CD4-positive, CD25-positive, alpha-beta regulatory T cell (primary cell): ENCODE results near the gene LRRC55. TPM values are rescaled to one million over a fixed set of nuclear protein-coding genes. Genes with fewer than 3 reads are reported as not detected.

Experiments
- ATAC-seq, 2 donors: fragments of 150-1000 bp; cut with Tn5 transposase; one replicate each; pipeline ENCODE4 v1.10.0; 2021; ENCODE audit warnings: low read depth in 2 of 2, moderate number of reproducible peaks in 2 of 2, moderate library complexity in 1 of 2
- DNase-seq, 3 donors: peaks; one replicate each; pipeline versions ENCODE4 v3.0.0 to v3.0.0-alpha.2; 2012 to 2022; ENCODE audit warnings: mixed read lengths in 1 of 3
- H3K27ac ChIP-seq: one replicate; pipeline ENCODE4 v1.7.0; 2013; ENCODE audit warnings: mild to moderate bottlenecking, low read length; ENCODE audit not compliant: insufficient read depth, poor library complexity, severe bottlenecking
- H3K27me3 ChIP-seq: one replicate; pipeline ENCODE4 v1.7.0; 2013; ENCODE audit warnings: low read length; ENCODE audit not compliant: control insufficient read depth, insufficient read depth
- H3K36me3 ChIP-seq: one replicate; pipeline ENCODE4 v1.7.0; 2013; ENCODE audit warnings: mild to moderate bottlenecking, low read length, moderate library complexity; ENCODE audit not compliant: control insufficient read depth, insufficient read depth
- H3K4me1 ChIP-seq: 2 replicates; pipeline ENCODE4 v1.7.0; 2013; ENCODE audit warnings: mild to moderate bottlenecking, low read length; ENCODE audit not compliant: insufficient read depth, control insufficient read depth, poor library complexity, severe bottlenecking
- H3K4me3 ChIP-seq: one replicate; pipeline ENCODE4 v1.7.0; 2013; ENCODE audit warnings: low read depth, mild to moderate bottlenecking, low read length, moderate library complexity
- H3K9me3 ChIP-seq, 2 experiments: 1 replicate in 1 of 2; 2 replicates in 1 of 2; pipeline ENCODE4 v1.7.0; 2013; ENCODE audit warnings: low read length in 2 of 2, mild to moderate bottlenecking in 1 of 2, moderate library complexity in 1 of 2; ENCODE audit not compliant: control insufficient read depth in 2 of 2
- H3K27ac Mint-ChIP-seq, 3 donors: one replicate each; pipeline ENCODE4 v1.8.0; 2020 to 2022; ENCODE audit warnings: mild to moderate bottlenecking in 3 of 3, mixed read lengths in 3 of 3, moderate library complexity in 2 of 3
- H3K27me3 Mint-ChIP-seq: one replicate; pipeline ENCODE4 v1.8.0; 2022; ENCODE audit warnings: mild to moderate bottlenecking, mixed read lengths
- H3K36me3 Mint-ChIP-seq: one replicate; pipeline ENCODE4 v1.8.0; 2020; ENCODE audit warnings: mixed read lengths
- H3K4me1 Mint-ChIP-seq, 4 donors: one replicate each; pipeline ENCODE4 v1.8.0; 2020 to 2022; ENCODE audit warnings: mixed read lengths in 4 of 4, mild to moderate bottlenecking in 1 of 4
- H3K4me3 Mint-ChIP-seq, 4 donors: one replicate each; pipeline ENCODE4 v1.8.0; 2020 to 2022; ENCODE audit warnings: mild to moderate bottlenecking in 4 of 4, mixed read lengths in 4 of 4, moderate library complexity in 3 of 4
- H3K9me3 Mint-ChIP-seq, 7 donors: one replicate each; pipeline ENCODE4 v1.8.0; 2020 to 2022; ENCODE audit warnings: mixed read lengths in 7 of 7, mild to moderate bottlenecking in 3 of 7, moderate library complexity in 2 of 7
- polyA plus RNA-seq, 4 donors: library from polyadenylated mRNA; unstranded; fragments of 300-500 nt; fragmentation: Illumina TruSeq; gene quantifications; one replicate each; pipeline ENCODE4 v1.2.3, GENCODE V29; 2021
- total RNA-seq: library from RNA; stranded (reverse); gene quantifications from one replicate; pipeline ENCODE4 v1.2.3, GENCODE V29; 2022

LRRC55 gene
- total and polyA plus RNA-seq, 5 donors from 2014 or later: not detected

GRCh38 chr11:57240757-57241156 lies 59.0 kb downstream of the LRRC55 start:
- H3K27me3 ChIP-seq: peaks cover 2% of the 10 kb centered on the region
- no peaks in the 10 kb centered on the region for H3K4me1 ChIP-seq
- Mint-ChIP-seq H3K27ac (no peak overlapping the region), H3K36me3 (no peaks in the 10 kb centered on the region), H3K27me3 (peaks cover 23% of the 10 kb centered on the region), H3K4me1 (peaks cover 0 to 8% (median 0%) of the 10 kb centered on the region in 4 donors), H3K9me3 (peaks cover 0 to 1% (median 0%) of the 10 kb centered on the region in 7 donors), H3K4me3 (no peak overlapping the region)
- no peak overlapping the region for H3K27ac ChIP-seq
- DNase-seq (no peak), ATAC-seq (no peak)
- H3K36me3 ChIP-seq: no peaks in the 10 kb centered on the region
- no peaks in the 10 kb centered on the region for H3K9me3 ChIP-seq
- H3K4me3 ChIP-seq: no peak overlapping the region

Other genes with a start within 250 kb of the LRRC55 start
- gene OR5AK2, start 193.0 kb upstream of the LRRC55 start, total RNA-seq: not detected
- gene OR5AK2, start 193.0 kb upstream of the LRRC55 start, polyA plus RNA-seq: not detected
- gene APLNR, start 55.3 kb downstream of the LRRC55 start, total RNA-seq: not detected
- not detected for gene APLNR, start 55.3 kb downstream of the LRRC55 start, polyA plus RNA-seq
- gene TNKS1BP1, start 143.0 kb downstream of the LRRC55 start, total RNA-seq: 16.3 TPM
- gene TNKS1BP1, start 143.0 kb downstream of the LRRC55 start, polyA plus RNA-seq: 1 to 10 TPM; 1.5 to 4.5 (median 2.0) TPM
- gene SSRP1, start 153.9 kb downstream of the LRRC55 start, total RNA-seq: 54.6 TPM
- gene SSRP1, start 153.9 kb downstream of the LRRC55 start, polyA plus RNA-seq: 10 to 100 TPM; 20.5 to 29.5 (median 27.2) TPM
- not detected for gene P2RX3, start 156.4 kb downstream of the LRRC55 start, total RNA-seq
- gene P2RX3, start 156.4 kb downstream of the LRRC55 start, polyA plus RNA-seq: not detected
- gene PRG3, start 199.2 kb downstream of the LRRC55 start, total RNA-seq: not detected
- not detected for gene PRG3, start 199.2 kb downstream of the LRRC55 start, polyA plus RNA-seq
- not detected for gene PRG2, start 208.7 kb downstream of the LRRC55 start, total RNA-seq
- under 1 TPM in 1 of 4 donors, not detected in 3; 0.13 TPM for gene PRG2, start 208.7 kb downstream of the LRRC55 start, polyA plus RNA-seq
- 19.1 TPM for gene SLC43A3, start 245.2 kb downstream of the LRRC55 start, total RNA-seq
- gene SLC43A3, start 245.2 kb downstream of the LRRC55 start, polyA plus RNA-seq: 10 to 100 TPM; 21.6 to 36.9 (median 27.3) TPM